ENCODE results near the gene PGLYRP2.
A peak's percentile ranks its signal among the peaks of the same experiment; 100 is the strongest.

The PGLYRP2 gene

DNA sequence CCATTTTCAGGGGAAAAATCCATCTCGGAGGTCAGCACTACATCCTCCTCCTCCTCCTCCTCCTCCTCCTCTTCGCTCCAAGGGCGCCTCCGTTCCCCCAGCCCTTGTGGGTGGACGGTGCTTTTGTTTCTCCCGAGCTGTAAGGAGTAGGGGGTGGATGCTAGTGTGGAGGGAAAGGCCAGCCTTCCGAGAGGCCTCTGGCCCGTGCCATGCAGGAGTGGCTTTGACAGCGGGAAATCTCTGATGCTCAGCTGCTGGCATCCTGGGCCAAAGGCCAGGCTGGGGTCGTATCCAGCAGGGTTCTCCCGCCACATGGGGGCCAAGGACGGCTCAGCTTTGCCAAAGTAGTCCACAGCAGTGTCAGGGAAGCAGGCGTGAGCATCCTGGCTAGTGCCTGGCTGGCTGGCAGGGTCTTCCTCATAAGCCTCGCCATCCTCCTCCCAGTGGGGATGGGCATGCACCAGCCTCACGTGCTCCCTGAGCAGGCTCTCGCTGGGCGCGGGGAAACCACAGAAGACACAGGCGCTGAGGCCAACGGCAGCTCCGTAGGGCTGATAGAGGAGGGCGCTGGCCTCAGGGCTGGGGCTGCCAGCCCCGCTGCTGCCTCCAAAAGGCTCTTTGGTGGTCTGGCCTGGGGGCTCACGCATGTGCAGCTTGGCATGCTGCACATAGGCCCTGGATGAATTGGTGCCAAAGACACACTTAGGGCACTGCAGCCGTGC, 40.1 kb downstream of the PGLYRP2 start:
- DNase-seq (ENCODE audit: low spot score) = no peak

DNA sequence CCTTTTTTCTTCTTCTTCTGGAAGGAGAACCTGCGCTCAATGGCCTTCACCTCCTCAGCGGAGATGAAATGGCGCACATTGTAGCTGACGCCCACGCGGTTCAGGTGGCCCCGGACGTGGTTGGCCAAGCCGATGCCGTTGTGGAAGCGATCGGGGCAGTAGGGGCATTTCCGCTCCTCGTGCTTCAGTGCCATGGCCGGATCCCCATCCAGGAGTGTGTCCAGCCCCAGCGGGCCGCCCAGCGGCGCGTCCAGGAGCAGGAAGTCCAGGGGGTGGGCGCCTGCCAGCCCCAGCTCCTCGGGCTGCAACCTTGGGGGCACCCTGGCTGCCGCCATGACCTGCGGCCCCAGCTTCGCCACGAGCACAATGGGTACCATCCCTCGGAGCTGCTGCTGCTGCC, 40.7 kb downstream of the PGLYRP2 start:
- DNase-seq (ENCODE audit: low spot score) = no peak

DNA sequence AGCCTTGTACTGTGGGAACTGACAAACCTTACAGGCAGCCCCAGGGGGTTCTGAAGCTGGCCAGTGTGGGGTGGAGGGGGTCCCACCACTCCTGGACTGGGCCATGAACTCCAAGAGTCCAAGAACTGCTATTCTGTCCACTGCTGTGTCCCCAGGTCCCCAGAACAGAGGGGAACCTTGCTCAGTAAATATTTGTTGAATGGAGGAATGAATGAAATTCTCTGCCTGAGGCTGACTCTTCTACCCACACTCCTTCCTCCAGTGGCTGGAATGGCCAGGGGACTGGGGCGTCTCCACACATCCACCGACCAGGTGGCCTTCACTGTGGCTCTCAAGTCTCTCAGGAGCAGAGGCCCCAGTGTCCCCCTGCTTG, 41.2 kb downstream of the PGLYRP2 start:
- DNase-seq (ENCODE audit: low spot score) = no peak

DNA sequence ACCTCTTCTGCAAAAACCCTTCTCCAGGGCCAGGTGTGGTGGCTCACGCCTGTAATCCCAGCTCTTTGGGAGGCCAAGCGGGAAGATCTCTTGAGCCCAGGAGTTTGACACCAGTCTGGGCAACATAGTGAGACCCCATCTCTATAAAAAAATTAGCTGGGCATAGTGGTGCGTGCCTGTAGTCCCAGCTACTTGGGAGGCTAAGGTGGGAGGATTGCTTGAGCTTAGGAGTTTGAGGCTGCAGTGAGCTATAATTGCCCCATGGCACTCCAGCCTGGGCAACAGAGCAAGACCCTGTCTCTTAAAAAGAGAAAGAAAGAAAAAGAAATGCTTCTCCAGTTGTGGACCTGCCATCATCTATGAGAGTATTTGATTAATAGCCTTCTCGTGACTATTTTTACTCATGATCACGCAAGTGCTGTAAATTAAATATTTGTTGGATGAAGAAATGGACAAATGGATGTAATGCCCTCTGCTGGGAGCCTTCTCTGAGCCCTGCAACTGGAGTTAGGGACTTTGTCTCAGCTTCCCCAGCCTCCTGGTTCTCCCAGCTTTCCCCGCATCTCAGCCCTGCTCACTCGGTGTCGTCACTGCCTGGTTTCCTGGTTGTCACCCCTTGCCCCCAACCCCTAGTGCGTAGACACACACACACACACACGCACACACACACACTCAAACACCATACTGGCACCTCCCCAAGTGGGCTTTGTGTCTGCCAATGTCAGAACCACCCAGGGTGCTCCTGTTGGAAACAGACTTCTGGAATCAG, 41.8 kb downstream of the PGLYRP2 start:
- peak; percentile 25 for DNase-seq (ENCODE audit: low spot score)

DNA sequence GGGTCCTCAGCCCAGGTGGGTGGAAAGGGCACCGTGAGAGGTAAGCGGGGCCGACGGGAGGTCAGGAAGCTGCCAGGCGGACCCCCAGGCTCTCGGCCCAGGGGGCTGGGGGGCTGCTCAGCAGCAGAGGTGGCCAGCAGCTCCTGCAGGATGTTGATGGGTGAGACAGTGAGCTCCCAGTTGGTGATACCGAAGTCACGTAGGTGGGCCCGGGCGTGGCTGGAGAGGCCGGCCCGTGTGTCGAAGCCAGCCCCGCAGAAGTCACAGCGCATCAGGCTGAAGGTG, 42.5 kb downstream of the PGLYRP2 start:
- no peak for DNase-seq (ENCODE audit: low spot score)

DNA sequence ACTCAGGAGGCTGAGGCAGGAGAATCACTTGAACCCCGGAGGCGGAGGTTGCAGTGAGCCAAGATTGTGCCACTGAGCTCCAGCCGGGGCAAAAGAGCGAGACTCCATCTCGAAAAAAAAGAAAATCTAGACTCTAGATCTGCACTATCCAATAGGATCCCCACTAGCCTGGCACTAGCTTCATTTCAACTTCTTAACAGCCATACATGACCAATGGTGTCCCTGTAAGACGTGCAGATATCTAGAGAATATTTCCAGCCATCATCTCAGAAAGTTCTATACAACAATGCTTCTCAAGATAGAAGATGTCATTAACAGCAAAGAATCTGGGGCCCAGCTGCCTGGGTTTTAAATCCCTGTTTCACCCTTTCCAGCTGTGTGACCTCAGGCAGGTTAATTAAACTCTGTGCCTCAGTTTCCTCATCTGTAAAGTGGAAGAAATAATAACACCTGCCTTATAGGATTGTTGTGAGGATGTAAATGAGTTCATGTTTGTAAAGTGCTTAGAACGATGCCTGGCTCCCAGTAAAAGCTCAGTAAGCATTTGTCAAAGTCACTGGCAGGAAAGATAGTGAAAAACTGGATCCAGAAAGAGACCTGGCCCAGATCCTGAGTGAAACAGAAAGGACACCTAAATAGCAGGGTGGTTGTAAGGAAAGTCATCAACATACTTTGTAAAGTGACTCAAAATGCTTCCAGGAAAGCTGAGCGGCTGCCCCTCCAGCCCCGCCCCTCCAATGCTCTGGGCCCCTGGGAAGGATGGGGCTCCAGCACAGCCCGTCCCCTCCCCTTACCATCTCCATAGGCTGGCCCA, 43.1 kb downstream of the PGLYRP2 start:
- no peak for DNase-seq (ENCODE audit: low spot score)

DNA sequence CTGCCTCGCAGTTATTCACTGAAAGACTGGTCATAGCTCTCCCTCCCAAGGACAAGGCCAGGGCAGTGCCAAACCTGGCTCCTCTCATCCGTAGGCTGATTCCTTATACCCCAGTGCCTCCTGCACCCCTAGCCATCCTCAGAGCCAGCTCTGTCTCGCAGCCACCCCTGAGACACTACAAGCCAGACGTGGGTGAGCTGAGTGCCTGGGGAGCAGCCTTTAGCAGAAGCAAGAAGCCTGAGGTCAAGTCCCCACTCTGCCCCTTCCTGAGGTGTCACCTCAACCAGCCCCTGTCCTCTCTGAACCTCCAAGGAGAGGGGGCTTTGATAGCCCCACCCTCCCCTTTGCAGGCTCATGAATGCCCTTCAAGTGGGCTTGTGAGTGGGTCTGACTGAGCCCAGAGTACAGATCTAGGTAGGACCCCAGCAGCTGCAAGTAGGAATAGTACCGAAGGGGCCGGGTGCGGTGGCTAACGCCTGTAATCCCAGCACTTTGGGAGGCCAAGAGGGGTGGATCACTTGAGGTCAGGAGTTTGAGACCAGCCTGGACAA, 45.7 kb downstream of the PGLYRP2 start:
- DNase-seq (ENCODE audit: low spot score) = no peak

DNA sequence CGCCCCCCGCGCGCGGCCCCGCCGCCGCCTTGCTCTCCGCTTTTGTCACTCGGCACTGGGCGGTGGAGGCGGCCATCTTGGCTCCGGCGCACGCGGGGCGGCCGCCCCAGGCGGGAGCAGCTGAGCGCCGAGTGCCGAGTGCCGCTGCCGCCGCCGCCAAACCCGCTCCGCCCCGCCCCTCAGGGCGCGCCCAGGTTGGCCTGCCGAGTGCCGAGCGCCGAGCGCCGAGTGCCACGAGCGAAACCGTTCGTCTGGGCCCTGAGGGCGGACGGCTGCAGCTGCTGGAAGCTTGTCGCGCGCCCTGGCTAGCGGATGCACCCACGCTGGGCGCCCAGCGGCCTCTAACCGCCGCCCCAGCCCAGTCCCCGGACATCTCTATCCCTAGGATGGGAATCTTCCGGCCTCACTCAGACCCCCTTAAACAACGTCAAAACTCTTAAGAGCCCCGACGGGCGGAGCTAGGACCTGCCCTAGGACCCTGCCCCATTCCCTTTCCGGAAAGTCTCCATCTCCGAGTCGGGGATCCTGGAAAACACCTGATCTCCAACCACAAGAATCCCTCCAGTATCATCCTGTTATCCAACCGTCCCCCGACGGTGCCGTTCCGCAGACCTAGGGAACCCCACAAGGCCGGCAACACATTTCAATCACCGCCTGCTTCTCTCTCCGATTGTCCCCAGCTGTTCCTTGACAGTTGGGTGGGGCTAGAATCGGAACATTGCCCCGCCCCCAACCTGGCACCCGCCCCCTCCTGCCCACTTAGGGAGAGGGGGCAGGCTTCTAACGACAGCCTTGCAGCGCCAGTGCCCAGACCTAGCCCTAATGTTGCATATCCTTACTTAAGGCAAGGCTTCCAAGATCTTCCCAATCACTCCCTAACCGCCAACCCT, 46.4 kb downstream of the PGLYRP2 start:
- DNase-seq (ENCODE audit: low spot score) = peak; percentile 93

DNA sequence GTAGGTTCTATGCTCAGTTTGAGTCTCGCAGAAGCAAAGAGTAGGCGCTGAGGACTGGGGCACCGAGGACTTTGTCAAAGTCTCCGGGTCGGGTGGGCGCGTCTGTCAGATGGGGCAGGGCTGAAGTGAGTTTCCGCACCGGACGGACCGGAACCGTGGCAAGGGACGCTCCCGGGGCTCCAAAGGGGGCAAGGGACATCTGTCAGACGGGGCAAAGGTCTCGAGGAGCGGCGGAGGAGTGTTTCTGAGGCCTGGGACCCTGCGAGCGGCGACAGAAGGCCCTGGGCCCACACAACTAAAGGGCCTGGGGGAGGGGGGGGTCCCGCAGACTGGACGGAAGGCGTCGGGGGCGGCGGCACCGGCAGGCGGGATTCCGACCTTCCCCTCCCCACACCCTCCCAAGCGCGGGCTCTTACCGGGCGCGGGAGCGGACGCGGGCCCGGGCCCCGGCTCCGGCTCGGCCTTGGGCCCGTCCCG, 47.2 kb downstream of the PGLYRP2 start:
- no peak for DNase-seq (ENCODE audit: low spot score)

DNA sequence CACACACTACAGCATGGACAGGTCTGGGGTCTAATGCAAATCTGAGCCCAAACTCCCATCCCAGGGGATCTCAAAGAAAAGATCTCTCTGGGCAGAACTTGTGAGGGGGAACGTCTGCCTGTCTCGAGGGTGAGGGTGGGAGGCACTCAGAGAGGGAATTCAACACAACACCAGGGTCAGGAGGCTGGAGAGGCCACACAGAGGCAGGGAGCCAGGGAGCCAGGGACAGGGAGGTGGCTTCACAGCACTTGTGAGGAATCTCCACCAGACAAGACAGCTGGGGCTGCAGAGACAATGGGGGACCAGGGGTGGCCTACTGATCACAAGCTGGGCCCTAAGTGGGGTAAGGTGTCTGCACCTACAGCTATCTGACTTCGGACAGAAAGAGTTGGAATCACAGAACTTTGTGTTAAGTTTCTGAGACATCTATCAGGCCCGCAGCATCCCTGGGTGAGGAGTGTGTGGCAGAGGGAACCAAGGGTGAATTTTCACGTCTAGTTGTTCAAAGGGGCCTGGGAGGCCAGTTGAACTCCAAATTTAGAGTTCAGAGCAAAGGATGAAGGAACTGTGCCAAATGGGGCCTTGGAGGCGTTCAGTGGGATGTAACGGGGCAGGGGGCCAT, 47.8 kb downstream of the PGLYRP2 start:
- DNase-seq (ENCODE audit: low spot score) = no peak

DNA sequence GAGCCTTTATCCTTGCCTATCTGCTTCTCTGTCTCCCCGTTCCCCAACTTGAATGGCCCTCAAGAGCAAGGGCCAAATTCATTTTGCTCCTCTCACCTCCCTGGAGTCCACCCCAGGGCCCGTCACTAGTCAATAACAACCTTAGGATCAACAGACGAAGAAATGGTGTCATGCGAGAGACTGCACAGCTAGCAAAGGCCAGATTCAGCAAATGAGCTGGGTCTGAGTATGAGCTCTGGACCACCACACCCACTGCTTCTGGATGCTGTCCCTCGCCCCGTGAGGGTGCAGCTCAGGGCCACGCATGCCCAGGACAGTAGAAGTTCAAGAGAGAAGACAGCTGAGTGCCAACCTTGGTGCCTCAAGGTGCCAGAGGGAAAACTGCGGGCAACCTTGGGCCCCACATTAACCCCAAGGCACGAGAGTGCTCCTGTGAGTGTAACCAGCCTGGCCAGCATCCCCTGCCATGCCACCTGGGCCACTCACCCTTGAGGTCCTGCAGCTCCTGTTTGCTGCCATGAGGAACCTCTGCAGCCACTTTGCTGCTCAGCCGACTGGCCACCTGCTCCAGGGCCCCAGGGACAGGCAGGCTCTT, 48.7 kb downstream of the PGLYRP2 start:
- no peak for DNase-seq (ENCODE audit: low spot score)

DNA sequence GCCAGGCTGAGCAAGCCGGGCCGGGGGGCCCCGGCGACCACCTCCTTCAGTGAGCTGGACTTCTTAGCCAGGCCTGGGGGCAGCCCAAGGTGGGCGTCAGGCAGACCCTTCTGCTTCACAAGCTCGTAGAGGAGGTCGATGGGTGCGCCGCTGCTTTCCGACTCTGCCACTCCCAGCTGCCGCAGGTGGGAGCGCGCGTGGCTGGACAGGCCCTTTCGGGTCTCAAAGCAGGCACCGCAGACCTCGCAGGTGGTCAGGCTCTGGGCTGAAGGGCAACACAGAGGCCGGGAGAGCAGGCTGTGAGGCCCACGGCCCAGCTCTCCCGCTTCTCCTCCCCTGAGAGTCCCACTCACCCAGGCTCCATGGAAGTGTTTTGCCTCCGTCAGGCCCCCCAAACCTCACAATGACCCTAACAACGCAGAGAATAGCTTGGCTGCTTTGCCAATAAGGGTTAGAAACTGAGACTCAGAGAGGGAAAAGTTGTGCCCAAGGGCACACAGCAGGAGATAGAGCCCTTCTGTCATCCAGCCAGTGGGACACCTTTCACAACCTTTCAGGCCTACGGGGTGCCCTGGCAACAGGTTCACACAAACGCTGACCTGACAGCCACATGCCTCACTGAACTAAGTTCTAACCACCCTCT, 49.4 kb downstream of the PGLYRP2 start:
- no peak for DNase-seq (ENCODE audit: low spot score)

DNA sequence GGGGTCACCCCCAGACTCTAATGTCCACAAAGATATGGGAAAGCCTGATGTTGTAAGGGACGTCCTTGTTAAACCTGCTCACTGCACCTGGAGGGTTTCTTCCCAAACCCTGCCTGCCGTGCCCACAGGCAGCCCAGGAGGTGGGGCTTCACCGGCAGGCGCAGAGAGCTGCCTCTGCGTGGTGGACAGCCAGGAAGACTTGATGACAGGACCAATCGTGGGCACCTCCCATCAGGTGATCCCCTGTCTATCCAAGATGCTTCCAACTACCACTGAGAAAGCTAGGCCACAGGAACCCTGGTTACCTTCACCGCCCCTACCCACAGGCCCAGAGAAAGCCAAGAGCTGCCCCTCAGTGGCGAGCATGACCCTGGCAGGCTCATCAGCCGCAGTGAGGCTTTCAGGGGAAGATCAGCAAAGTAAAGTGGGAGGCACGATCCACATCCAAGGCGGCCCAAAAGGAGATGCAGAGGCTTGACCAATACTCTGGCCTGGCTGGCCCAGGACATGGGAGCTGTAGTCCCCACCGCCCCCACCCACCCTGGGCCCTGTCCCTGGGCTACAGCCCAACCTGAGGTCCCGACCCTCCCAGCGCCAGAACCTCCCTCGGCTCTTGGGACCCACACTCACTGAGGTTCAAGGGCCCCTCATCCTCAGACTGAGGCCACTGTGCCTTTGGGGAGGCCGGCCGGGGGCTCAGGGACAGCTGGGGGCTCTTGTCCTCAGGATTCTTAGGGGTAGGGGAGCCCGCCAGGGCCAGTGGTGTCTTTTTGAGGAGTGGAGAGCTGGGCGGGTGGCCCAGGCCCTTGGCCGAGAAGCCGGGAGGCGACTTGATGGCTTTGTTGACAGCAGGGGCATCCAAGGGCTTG, 50.1 kb downstream of the PGLYRP2 start:
- DNase-seq (ENCODE audit: low spot score) = no peak

DNA sequence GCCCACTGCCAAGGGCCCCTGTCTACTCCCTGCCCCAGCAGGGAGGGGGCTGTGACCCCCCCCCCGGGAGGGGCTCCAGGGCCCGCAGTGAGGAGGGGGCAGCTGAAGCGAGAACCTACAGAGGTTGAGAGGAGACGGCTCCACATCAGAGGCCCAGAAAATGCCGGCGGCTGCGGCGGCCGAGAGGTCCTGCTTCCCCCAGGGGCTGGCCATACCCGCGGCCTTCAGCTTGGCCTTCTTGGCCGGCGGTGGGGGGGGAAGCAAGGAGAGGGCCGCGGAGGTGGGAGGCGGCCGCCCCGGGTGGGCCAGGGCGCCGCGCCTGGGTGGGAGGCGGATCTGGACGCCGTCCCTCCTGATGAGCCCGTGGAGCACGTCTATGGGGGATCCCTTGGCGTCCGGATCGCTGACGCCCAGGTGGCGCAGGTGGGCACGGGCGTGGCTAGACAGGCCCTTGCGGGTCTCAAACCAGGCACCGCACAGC, 51.3 kb downstream of the PGLYRP2 start:
- DNase-seq (ENCODE audit: low spot score) = no peak

DNA sequence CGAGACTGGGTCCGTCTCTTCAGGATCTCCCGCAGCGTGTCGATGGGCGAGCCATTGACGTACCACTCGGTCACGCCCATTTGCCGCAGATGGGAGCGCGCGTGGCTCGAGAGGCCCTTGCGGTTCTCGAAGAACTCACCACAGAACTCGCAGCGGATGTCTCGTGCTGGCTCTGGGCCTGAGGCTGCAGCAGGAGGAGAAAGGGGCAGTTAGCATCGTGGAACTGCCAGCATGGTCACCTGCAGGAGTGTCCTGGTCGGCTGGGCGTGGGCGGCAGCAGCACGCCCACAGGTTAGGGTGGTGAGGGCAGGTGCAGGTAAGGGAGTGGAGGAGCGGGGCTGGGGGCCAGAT, 52.0 kb downstream of the PGLYRP2 start:
- DNase-seq (ENCODE audit: low spot score) = no peak

DNA sequence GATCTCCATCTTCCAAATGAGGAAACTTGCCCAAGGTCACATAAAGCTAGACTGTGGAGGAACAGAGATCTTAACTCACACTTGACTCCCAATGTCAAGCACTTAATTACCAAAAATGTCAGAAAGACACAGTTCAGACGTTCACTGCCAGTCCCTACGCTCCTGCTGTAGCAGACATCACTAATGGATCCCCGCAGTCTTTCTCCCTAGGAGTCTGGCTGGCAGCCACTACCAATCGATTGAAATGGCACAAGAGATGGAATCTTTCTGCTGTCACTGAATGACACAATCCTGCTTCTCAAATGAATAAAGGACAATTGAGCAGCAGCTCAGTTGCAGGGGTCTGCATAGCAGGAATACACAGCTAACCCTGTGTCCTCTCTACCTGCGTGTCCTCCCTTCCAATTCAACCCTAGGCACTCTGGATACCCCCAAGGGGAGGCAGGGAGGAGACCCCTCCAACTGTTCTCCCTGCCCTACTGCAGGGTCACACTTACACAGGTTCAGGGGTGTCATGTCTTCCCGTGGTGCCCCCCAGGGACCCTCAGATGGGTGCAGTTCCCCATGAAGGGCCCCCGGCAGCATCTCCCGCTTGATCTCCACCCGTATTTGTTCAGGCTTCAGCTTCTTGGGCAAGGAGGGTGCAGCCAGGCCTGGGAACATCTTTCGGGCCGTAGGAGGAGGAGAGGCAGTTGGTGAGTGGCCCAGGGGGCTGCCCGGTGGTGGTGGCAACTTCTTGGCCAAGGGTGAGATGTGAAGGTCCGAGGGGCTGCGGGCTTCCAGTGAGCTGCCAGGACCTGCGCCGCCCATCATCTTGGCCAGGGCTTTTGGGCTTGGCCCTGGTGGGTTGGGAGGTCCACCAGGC, 52.6 kb downstream of the PGLYRP2 start:
- no peak for DNase-seq (ENCODE audit: low spot score)

DNA sequence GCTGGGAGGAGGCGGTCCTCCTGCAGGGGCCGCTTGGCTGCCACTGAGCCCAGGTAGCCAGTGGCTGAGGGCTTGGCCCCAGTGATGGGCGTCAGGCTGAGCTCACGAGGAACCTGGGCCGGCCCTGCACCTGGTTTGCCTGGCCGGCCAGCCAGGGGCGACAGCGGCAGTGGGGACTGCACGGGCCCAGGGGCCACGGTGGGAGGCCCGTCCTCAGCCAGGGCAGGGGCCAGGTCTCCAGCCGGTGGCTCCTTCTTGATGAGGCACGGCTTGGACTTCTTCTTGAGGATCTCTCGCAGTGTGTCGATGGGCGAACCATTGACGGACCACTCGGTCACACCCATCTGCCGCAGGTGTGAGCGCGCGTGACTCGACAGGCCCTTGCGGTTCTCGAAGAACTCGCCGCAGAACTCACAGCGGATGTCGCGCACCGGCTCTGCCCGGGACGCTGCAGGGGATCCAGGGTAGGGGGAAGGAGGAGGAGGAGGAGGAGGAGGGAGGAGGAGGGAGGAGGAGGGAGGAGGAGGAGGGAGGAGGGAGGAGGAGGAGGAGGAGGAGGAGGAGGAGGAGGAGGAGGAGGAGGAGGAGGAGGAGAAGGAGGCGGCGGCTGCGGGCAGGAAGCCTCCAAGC, 53.9 kb downstream of the PGLYRP2 start:
- no peak for DNase-seq (ENCODE audit: low spot score)
